CD4-positive, CD25-positive, alpha-beta regulatory T cell (primary cell): ENCODE data around the gene IFI16. TPM values are rescaled to one million over a fixed set of nuclear protein-coding genes. Genes with fewer than 3 reads are reported as not detected.
A peak's percentile ranks its signal among the peaks of the same experiment; 100 is the strongest.

Experiments
- ATAC-seq, 2 donors: fragments of 150-1000 bp; cut with Tn5 transposase; one replicate each; pipeline ENCODE4 v1.10.0; 2021; ENCODE audit warnings: low read depth in 2 of 2, moderate number of reproducible peaks in 2 of 2, moderate library complexity in 1 of 2
- DNase-seq, 3 donors: peaks; one replicate each; pipeline versions ENCODE4 v3.0.0 to v3.0.0-alpha.2; 2012 to 2022; ENCODE audit warnings: mixed read lengths in 1 of 3
- H3K27ac ChIP-seq: one replicate; pipeline ENCODE4 v1.7.0; 2013; ENCODE audit warnings: mild to moderate bottlenecking, low read length; ENCODE audit not compliant: insufficient read depth, poor library complexity, severe bottlenecking
- H3K27me3 ChIP-seq: one replicate; pipeline ENCODE4 v1.7.0; 2013; ENCODE audit warnings: low read length; ENCODE audit not compliant: control insufficient read depth, insufficient read depth
- H3K36me3 ChIP-seq: one replicate; pipeline ENCODE4 v1.7.0; 2013; ENCODE audit warnings: mild to moderate bottlenecking, low read length, moderate library complexity; ENCODE audit not compliant: control insufficient read depth, insufficient read depth
- H3K4me1 ChIP-seq: 2 replicates; pipeline ENCODE4 v1.7.0; 2013; ENCODE audit warnings: mild to moderate bottlenecking, low read length; ENCODE audit not compliant: insufficient read depth, control insufficient read depth, poor library complexity, severe bottlenecking
- H3K4me3 ChIP-seq: one replicate; pipeline ENCODE4 v1.7.0; 2013; ENCODE audit warnings: low read depth, mild to moderate bottlenecking, low read length, moderate library complexity
- H3K9me3 ChIP-seq, 2 experiments: 1 replicate in 1 of 2; 2 replicates in 1 of 2; pipeline ENCODE4 v1.7.0; 2013; ENCODE audit warnings: low read length in 2 of 2, mild to moderate bottlenecking in 1 of 2, moderate library complexity in 1 of 2; ENCODE audit not compliant: control insufficient read depth in 2 of 2
- H3K27ac Mint-ChIP-seq, 3 donors: one replicate each; pipeline ENCODE4 v1.8.0; 2020 to 2022; ENCODE audit warnings: mild to moderate bottlenecking in 3 of 3, mixed read lengths in 3 of 3, moderate library complexity in 2 of 3
- H3K27me3 Mint-ChIP-seq: one replicate; pipeline ENCODE4 v1.8.0; 2022; ENCODE audit warnings: mild to moderate bottlenecking, mixed read lengths
- H3K36me3 Mint-ChIP-seq: one replicate; pipeline ENCODE4 v1.8.0; 2020; ENCODE audit warnings: mixed read lengths
- H3K4me1 Mint-ChIP-seq, 4 donors: one replicate each; pipeline ENCODE4 v1.8.0; 2020 to 2022; ENCODE audit warnings: mixed read lengths in 4 of 4, mild to moderate bottlenecking in 1 of 4
- H3K4me3 Mint-ChIP-seq, 4 donors: one replicate each; pipeline ENCODE4 v1.8.0; 2020 to 2022; ENCODE audit warnings: mild to moderate bottlenecking in 4 of 4, mixed read lengths in 4 of 4, moderate library complexity in 3 of 4
- H3K9me3 Mint-ChIP-seq, 7 donors: one replicate each; pipeline ENCODE4 v1.8.0; 2020 to 2022; ENCODE audit warnings: mixed read lengths in 7 of 7, mild to moderate bottlenecking in 3 of 7, moderate library complexity in 2 of 7
- polyA plus RNA-seq, 4 donors: library from polyadenylated mRNA; unstranded; fragments of 300-500 nt; fragmentation: Illumina TruSeq; gene quantifications; one replicate each; pipeline ENCODE4 v1.2.3, GENCODE V29; 2021
- total RNA-seq: library from RNA; stranded (reverse); gene quantifications from one replicate; pipeline ENCODE4 v1.2.3, GENCODE V29; 2022

Gene IFI16
- total and polyA plus RNA-seq, 5 donors from 2014 or later = 90.4 to 130 (median 108) TPM

GRCh38 chr1:159055181-159055641, 45.5 kb downstream of the IFI16 start:
- no peak for DNase-seq
- Histone ChIP-seq H3K9me3 (no peaks in the 10 kb centered on the region), H3K36me3 (peaks cover 62% of the 10 kb centered on the region), H3K4me1 (peaks cover 10% of the 10 kb centered on the region), H3K4me3 (no peak overlapping the region), H3K27ac (peak overlapping the region; percentile 41), H3K27me3 (no peaks in the 10 kb centered on the region)
- no peak for ATAC-seq
- Mint-ChIP-seq H3K27me3 (no peaks in the 10 kb centered on the region), H3K27ac (peak overlapping the region; percentile 6 to 84 (median 7)), H3K9me3 (no peaks in the 10 kb centered on the region), H3K4me3 (no peak overlapping the region), H3K36me3 (peaks cover 60% of the 10 kb centered on the region), H3K4me1 (peaks cover 37 to 49% (median 42%) of the 10 kb centered on the region in 4 donors)

- H3K4me1 ChIP-seq = peaks cover 10% of the 10 kb centered on the region
- ATAC-seq (no peak), DNase-seq (no peak)
- H3K9me3 ChIP-seq = no peaks in the 10 kb centered on the region
- H3K27me3 ChIP-seq = no peaks in the 10 kb centered on the region
- no peak overlapping the region for H3K4me3 Mint-ChIP-seq
- no peaks in the 10 kb centered on the region for H3K9me3 Mint-ChIP-seq
- H3K4me1 Mint-ChIP-seq = peaks cover 32 to 43% (median 36%) of the 10 kb centered on the region in 4 donors
- H3K4me3 ChIP-seq = no peak overlapping the region
- peaks cover 50% of the 10 kb centered on the region for H3K36me3 Mint-ChIP-seq
- no peak overlapping the region for H3K27ac ChIP-seq
- peak overlapping the region; percentile 7 to 82 (median 72) for H3K27ac Mint-ChIP-seq
- H3K36me3 ChIP-seq = peaks cover 52% of the 10 kb centered on the region
- no peaks in the 10 kb centered on the region for H3K27me3 Mint-ChIP-seq
Observed at GRCh38 chr1:159056069-159056698, 46.5 kb downstream of the IFI16 start.

GRCh38 chr1:159058751-159059150, 49.0 kb downstream of the IFI16 start:
- H3K4me3 Mint-ChIP-seq = no peak overlapping the region
- no peak overlapping the region for H3K4me3 ChIP-seq
- H3K36me3 ChIP-seq = peaks cover 30% of the 10 kb centered on the region
- H3K27me3 ChIP-seq = no peaks in the 10 kb centered on the region
- H3K4me1 ChIP-seq = peaks cover 10% of the 10 kb centered on the region
- no peaks in the 10 kb centered on the region for H3K9me3 Mint-ChIP-seq
- no peak for DNase-seq
- H3K4me1 Mint-ChIP-seq = peaks cover 16 to 25% (median 17%) of the 10 kb centered on the region in 4 donors
- no peaks in the 10 kb centered on the region for H3K9me3 ChIP-seq
- H3K36me3 Mint-ChIP-seq = peaks cover 31% of the 10 kb centered on the region
- no peaks in the 10 kb centered on the region for H3K27me3 Mint-ChIP-seq
- H3K27ac ChIP-seq = no peak overlapping the region
- ATAC-seq = no peak
- H3K27ac Mint-ChIP-seq = peak overlapping the region in 1 of 3 donors; percentile 76

- no peak for DNase-seq
- Mint-ChIP-seq H3K9me3 (no peaks in the 10 kb centered on the region), H3K27ac (no peak overlapping the region), H3K27me3 (no peaks in the 10 kb centered on the region), H3K4me1 (peaks cover 20 to 25% (median 22%) of the 10 kb centered on the region in 4 donors), H3K4me3 (no peak overlapping the region), H3K36me3 (peaks cover 3% of the 10 kb centered on the region)
- Histone ChIP-seq H3K9me3 (no peaks in the 10 kb centered on the region), H3K27ac (no peak overlapping the region), H3K4me3 (no peak overlapping the region), H3K27me3 (no peaks in the 10 kb centered on the region), H3K4me1 (peaks cover 20% of the 10 kb centered on the region), H3K36me3 (peaks cover 3% of the 10 kb centered on the region)
- ATAC-seq = no peak
Observed at GRCh38 chr1:159065106-159065505, 55.4 kb downstream of the IFI16 start.

- no peaks in the 10 kb centered on the region for H3K27me3 Mint-ChIP-seq
- H3K4me1 Mint-ChIP-seq = peaks cover 21 to 30% (median 23%) of the 10 kb centered on the region in 4 donors
- ATAC-seq (no peak), DNase-seq (no peak)
- Histone ChIP-seq H3K27me3 (no peaks in the 10 kb centered on the region), H3K4me1 (peaks cover 20% of the 10 kb centered on the region), H3K9me3 (no peaks in the 10 kb centered on the region), H3K36me3 (peaks cover 3% of the 10 kb centered on the region), H3K27ac (no peak overlapping the region), H3K4me3 (no peak overlapping the region)
- peak overlapping the region; percentile 49 to 85 (median 73) for H3K27ac Mint-ChIP-seq
- peaks cover 3% of the 10 kb centered on the region for H3K36me3 Mint-ChIP-seq
- H3K9me3 Mint-ChIP-seq = no peaks in the 10 kb centered on the region
- H3K4me3 Mint-ChIP-seq = no peak overlapping the region
Observed at GRCh38 chr1:159066108-159066507, 56.4 kb downstream of the IFI16 start.

GRCh38 chr1:159067699-159068621, 58.3 kb downstream of the IFI16 start:
- Mint-ChIP-seq H3K4me3 (peak overlapping the region; percentile 17 to 77 (median 74)), H3K27me3 (no peaks in the 10 kb centered on the region), H3K27ac (peak overlapping the region; percentile 94 to 97 (median 96)), H3K36me3 (peaks cover 3% of the 10 kb centered on the region), H3K9me3 (no peaks in the 10 kb centered on the region), H3K4me1 (peaks cover 21 to 39% (median 27%) of the 10 kb centered on the region in 4 donors)
- Histone ChIP-seq H3K4me3 (peak overlapping the region; percentile 64), H3K27me3 (no peaks in the 10 kb centered on the region), H3K4me1 (peaks cover 20% of the 10 kb centered on the region), H3K36me3 (peaks cover under 1% of the 10 kb centered on the region), H3K27ac (peak overlapping the region; percentile 79), H3K9me3 (no peaks in the 10 kb centered on the region)
- ATAC-seq (peak; percentile 72 to 75), DNase-seq (peak in 2 of 3 donors; percentile 26 to 72)

- H3K4me3 ChIP-seq = peak overlapping the region; percentile 64
- DNase-seq = no peak
- H3K4me1 Mint-ChIP-seq = peaks cover 21 to 39% (median 27%) of the 10 kb centered on the region in 4 donors
Observed at GRCh38 chr1:159068886-159069285, 59.2 kb downstream of the IFI16 start.

More at GRCh38 chr1:159068886-159069285, 59.2 kb downstream of the IFI16 start:
- H3K4me1 ChIP-seq = peaks cover 20% of the 10 kb centered on the region
- H3K27me3 Mint-ChIP-seq = no peaks in the 10 kb centered on the region
- H3K9me3 ChIP-seq = no peaks in the 10 kb centered on the region
- H3K4me3 Mint-ChIP-seq = no peak overlapping the region
- no peak for ATAC-seq
- peak overlapping the region in 2 of 3 donors; percentile 94 to 97 for H3K27ac Mint-ChIP-seq
- H3K36me3 ChIP-seq = no peaks in the 10 kb centered on the region
- no peaks in the 10 kb centered on the region for H3K27me3 ChIP-seq
- peak overlapping the region; percentile 79 for H3K27ac ChIP-seq
- no peaks in the 10 kb centered on the region for H3K36me3 Mint-ChIP-seq
- no peaks in the 10 kb centered on the region for H3K9me3 Mint-ChIP-seq
